ENCODE data around the gene GPR150. TPM values are rescaled to one million over a fixed set of nuclear protein-coding genes. Genes with fewer than 3 reads are reported as not detected.
A peak's percentile ranks its signal among the peaks of the same experiment; 100 is the strongest.

The GPR150 gene
- total RNA-seq, 1 donor from 2014 or later: not detected

GRCh38 chr5:95646569-95647431 lies 26.9 kb downstream of the GPR150 start, which contains the start of gene RFESD:
TSS of gene RFESD (plus strand) at chr5:95646777. CDS start at chr5:95652272, 5,495 bp downstream.
- intact Hi-C loops (cut with DNase I): loop anchor here (5.0 to 10.0 kb wide), 5 partner anchors 86 to 958 kb away; partner anchors contain the start of genes ARSK, RHOBTB3 and SKIC3
- DNase-seq (ENCODE audit: low spot score): peak; percentile 98

GRCh38 chr5:95647886-95648860 lies 28.3 kb downstream of the GPR150 start:
- intact Hi-C loops (cut with DNase I): loop anchor here (5.0 to 10.0 kb wide), 5 partner anchors 84 to 957 kb away; partner anchors contain the start of genes ARSK, RHOBTB3 and SKIC3
- no peak for DNase-seq (ENCODE audit: low spot score)

DNA sequence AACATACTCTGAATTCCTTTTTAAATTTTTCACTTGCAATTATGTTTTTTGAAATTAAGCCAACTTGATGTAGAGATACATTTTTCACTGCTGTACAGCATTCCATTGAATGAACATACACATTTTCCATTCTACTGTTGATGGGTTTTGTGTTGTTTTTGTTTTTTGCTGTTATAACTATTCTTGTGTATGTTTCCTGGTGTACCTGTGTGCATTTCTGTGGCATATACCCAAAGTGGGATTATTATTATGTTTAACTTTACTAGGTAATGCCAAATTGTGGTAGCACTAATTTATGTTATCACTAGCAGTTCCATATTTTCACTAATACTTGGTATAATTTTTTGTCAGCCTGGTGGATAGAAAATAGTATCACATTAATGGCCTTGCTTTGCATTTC lies 29.4 kb downstream of the GPR150 start:
- intact Hi-C loops (cut with DNase I): loop anchor here (5.0 to 10.0 kb wide), 5 partner anchors 83 to 956 kb away; partner anchors contain the start of genes ARSK, RHOBTB3 and SKIC3

GRCh38 chr5:95649842-95650620 lies 30.1 kb downstream of the GPR150 start:
- DNase-seq (ENCODE audit: low spot score): no peak
- intact Hi-C loops (cut with DNase I): loop anchor here (5.0 to 10.0 kb wide), 5 partner anchors 82 to 955 kb away; partner anchors contain the start of genes ARSK, RHOBTB3 and SKIC3

More for the DNA sequence above, 29.4 kb downstream of the GPR150 start:
- DNase-seq (ENCODE audit: low spot score): no peak

GRCh38 chr5:95652849-95653248 lies 33.0 kb downstream of the GPR150 start:
- intact Hi-C loops (cut with DNase I): no loop called here

GRCh38 chr5:95654196-95654595 lies 34.3 kb downstream of the GPR150 start:
- intact Hi-C loops (cut with DNase I): no loop called here
- no peak for DNase-seq (ENCODE audit: low spot score)

More at GRCh38 chr5:95652849-95653248, 33.0 kb downstream of the GPR150 start:
- no peak for DNase-seq (ENCODE audit: low spot score)

DNA sequence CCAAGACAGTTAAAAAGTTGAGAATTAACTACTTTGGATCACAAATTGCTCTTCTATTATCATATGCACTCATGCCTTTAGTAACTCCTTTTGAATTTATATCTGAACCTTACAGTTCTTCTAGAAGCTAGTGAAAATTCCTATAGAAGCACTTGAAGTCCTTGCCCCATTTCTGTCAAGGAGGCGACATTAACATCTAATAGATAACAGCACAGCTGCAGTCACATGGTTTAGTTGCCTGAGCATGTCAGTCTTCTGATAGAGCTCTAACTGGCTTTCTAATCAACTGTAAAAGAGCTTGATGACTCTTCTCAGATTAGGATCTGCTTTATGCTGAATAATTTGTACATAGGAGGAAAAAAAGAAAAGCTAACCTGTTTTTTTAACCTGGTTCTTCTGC lies 35.7 kb downstream of the GPR150 start:
- intact Hi-C loops (cut with DNase I): no loop called here
- no peak for DNase-seq (ENCODE audit: low spot score)

DNA sequence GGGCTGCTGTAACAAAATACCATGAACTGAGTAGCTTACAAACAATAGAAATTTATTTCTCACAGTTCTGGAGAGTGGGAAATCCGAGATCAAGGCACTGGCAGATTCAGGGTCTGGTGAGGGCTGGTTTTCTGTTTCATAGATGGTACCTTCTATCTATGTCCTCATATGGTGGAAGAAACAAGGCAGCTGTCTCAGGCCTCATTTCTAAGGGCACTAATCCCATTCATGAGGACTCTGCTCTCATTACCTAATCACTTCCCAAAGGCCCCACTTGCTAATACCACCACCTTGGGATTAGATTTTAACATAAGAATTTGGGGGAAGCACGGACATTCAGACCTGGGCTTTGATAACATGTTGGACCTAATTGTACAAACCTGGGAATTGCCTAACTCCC lies 40.2 kb downstream of the GPR150 start:
- DNase-seq (ENCODE audit: low spot score): no peak
- intact Hi-C loops (cut with DNase I): no loop called here

DNA sequence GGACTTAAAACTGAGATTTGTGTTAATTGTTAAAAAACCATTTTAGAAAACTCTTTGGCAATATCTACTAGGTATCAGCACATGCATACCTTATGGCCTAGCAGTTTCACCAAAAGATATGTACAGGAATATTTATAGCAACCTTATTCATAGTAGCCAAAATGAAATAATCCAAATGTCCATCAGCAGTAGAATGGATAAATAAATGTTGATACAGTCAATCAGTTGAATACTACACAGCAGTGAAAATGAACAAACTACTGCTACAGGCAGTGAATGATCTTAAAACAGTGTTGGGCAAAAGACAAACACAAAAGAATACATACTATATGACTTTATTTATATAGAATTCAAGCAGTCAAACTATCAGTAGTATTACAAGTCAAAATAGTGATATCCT lies 43.1 kb downstream of the GPR150 start:
- intact Hi-C loops (cut with DNase I): no loop called here
- no peak for DNase-seq (ENCODE audit: low spot score)

DNA sequence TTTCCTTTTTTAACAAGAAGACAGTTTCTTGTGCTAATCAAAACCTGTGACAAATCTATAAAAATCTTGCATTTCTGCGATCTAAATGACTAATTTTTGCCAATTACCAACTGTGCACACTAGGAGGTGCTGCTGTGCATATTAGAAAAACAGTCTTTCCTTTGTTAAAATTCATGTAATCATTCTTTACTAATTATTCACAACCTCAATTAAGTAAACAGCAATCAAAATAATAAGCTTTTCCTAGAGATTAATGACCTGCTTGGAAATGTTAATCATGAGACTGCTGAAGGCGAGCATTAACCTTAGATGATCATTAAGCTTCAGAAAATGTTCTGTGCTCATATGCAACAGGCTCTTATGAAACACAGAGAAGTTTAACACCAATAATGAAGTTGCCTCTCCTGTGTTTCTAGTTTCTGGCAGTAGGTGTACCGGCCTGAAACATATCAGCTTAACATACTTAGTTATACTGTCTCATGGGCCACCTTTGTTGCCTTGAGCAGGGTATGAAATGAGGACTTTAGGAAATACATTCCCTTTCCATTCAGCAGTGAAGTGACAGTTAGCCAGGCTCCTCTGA lies 44.4 kb downstream of the GPR150 start:
- intact Hi-C loops (cut with DNase I): loop anchor here (1.0 kb wide), 1 partner anchor 117 kb away; no protein-coding TSS in a partner anchor

DNA sequence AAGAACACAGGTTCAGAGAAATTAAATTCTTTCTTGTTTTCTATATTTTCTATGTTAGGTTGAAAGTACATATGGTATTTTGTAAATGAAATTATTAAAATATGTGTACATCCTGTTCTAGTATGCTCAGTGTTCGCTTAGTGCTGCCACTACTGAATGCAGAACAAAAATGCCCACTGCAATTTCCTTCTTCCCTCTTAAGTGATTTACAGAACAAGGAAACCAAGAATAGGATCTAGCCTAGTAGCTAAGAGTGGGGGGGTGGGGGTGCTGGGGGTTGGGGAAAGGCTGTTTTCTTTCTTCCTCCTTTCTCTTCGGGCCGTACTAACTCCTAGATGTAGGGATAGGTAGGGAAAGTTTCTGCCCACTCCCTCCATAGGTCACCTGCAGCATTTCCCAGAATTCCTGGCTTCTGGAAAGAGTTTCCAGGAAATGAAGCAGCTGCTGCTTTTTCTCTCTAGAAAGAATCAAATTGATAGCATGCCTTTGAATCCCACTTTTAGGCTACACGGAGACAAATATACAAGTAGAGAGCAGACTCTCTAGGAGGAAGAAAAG lies 47.3 kb downstream of the GPR150 start:
- intact Hi-C loops (cut with DNase I): loop anchor here (5.0 kb wide), 1 partner anchor 175 kb away; no protein-coding TSS in a partner anchor
- no peak for DNase-seq (ENCODE audit: low spot score)

More for the DNA sequence above, 44.4 kb downstream of the GPR150 start:
- no peak for DNase-seq (ENCODE audit: low spot score)

DNA sequence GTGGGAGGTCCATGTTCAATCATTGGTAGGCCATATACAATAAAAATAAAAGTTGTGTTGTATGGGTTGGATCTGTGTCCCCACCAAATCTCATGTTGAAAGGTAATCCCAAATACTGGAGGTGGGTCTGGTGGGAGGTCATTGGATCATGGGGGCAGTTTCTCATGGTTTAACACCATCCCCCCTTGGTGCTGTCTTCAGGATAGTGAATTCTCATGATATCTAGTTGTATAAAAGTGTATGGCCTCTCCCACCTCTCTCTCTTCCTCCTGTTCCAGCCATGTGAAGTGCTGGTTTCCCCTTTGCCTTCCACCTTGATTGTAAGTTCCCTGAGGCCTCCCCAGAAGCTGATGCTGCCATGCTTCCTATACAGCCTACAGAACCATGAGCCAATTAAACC lies 47.8 kb downstream of the GPR150 start:
- DNase-seq (ENCODE audit: low spot score): no peak
- intact Hi-C loops (cut with DNase I): loop anchor here (5.0 kb wide), 1 partner anchor 175 kb away; no protein-coding TSS in a partner anchor

DNA sequence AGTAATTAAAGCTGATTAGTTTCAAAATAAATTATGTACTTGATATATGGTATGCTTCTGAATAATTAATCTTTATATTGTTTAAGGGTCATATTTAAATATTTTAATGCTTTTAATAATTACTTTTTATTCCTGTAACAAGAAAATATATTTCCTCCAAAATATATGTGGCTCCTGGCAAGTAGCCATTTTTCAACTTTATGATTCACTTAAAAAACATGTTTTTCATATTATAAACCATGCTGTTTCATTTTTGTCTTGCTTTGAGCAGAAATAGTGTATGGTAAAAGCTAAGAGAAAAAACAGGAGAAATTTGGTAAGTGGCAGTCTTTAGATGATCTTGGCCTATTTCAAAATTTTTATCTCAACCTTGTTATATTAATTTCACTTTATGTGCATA lies 48.3 kb downstream of the GPR150 start:
- no peak for DNase-seq (ENCODE audit: low spot score)
- intact Hi-C loops (cut with DNase I): loop anchor here (5.0 kb wide), 1 partner anchor 174 kb away; no protein-coding TSS in a partner anchor

DNA sequence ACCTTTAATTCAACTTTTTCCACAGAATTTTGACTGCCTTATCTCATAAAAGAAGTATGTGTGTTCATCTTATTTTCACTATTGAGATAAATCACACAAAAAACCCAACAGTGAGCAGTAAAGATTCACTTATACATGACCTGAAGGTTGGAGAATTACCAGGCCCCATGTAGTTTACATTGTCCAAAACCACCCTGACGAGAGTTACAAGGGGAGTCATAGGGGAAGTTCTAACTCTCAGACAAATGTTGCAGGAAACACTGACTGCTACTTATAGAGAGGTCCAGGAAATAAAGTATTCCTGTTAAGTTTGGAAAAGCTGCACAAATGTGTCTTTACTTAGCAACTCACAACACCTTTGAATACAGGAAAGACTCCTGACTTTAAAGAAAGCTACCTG lies 48.8 kb downstream of the GPR150 start:
- intact Hi-C loops (cut with DNase I): loop anchor here (5.0 kb wide), 1 partner anchor 174 kb away; no protein-coding TSS in a partner anchor
- no peak for DNase-seq (ENCODE audit: low spot score)

GRCh38 chr5:95669540-95669939 lies 49.7 kb downstream of the GPR150 start:
- DNase-seq (ENCODE audit: low spot score): peak; percentile 80
- intact Hi-C loops (cut with DNase I): loop anchor here (5.0 kb wide), 1 partner anchor 173 kb away; no protein-coding TSS in a partner anchor

DNA sequence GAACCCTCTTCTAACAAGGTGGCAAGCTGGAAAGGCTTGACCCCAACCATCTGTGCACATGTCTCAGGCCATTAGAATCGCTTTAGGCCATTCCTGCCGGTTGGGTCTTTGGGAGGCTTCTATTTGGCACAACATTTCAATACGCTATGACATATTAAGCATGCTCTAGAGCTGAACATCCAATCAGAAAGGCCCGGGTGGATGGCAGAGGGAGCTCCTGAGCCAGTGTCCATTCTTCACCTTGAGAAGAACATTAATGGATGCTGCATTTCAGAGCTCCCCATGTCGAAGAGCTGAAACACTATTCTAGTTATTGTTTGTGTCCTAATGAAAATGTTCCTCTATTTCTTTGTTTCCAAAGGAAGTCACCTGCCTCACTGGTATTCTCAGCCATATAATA lies 50.1 kb downstream of the GPR150 start:
- intact Hi-C loops (cut with DNase I): loop anchor here (2.0 to 5.0 kb wide), 2 partner anchors 61 to 172 kb away; partner anchors contain the start of gene RHOBTB3
- DNase-seq (ENCODE audit: low spot score): no peak

- intact Hi-C loops (cut with DNase I): loop anchor here (2.0 kb wide), 1 partner anchor 60 kb away; the partner anchor contains the start of gene RHOBTB3
- DNase-seq (ENCODE audit: low spot score): no peak
Measured at GRCh38 chr5:95670568-95670967, 50.7 kb downstream of the GPR150 start.

All from cardiac septum (tissue), 1 donor.